TTC549 (cell line): Measurements from ENCODE around the gene GALR1.
"Not testable (repeated sequence)": the region's sequence is repeated elsewhere in the genome, so short reads cannot be mapped to it uniquely, and the experiment has no call there.

Source experiments
- FAIRE-seq: peaks from 2 replicates; lab custom pipeline; 2012; peaks lifted over from hg19 to GRCh38; lab: Jason Lieb, UNC

The GALR1 gene

GRCh38 chr18:77250926-77251729 lies 1.5 kb downstream of the GALR1 start:
- FAIRE-seq = no peak

- FAIRE-seq = no peak
These were observed 2.0 kb downstream of the GALR1 start for GRCh38 chr18:77251730-77252050.

DNA sequence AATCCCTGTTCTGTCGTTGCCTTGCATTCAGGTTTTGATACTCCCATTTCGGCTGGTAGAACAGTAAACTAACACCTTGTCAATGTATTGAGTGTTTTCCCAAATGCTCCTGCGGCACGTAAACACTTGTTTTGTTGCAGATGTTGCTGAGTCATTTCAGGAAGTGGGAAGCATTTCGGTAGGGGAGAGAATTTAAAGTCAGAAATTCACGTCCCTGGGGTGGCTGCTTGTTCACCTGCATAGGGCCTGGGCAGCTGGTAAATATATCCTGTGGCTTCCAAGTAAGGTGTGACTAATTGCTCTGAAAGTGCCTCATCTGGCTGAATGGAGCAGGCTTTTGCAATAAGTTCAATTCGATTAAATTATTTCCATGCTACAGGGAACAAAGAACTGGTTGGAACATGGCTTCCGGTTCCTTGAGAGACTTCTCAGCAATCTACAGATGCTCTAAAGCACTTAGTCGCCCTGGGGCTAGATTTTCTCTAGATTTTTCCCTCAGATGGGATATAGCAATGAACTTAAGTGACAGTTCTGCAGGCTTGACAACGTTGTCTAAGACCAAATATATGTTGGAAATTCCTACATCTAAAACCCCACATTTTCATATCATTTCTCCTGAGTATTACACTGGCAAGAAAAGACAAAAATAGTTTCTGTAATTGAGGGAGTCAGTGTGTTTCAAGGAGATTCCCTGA lies 5.2 kb downstream of the GALR1 start:
- no peak for FAIRE-seq

- no peak for FAIRE-seq
These were observed 5.9 kb downstream of the GALR1 start for GRCh38 chr18:77255426-77256105.

- no peak for FAIRE-seq
These were observed 13.2 kb downstream of the GALR1 start for GRCh38 chr18:77262643-77263465.

DNA sequence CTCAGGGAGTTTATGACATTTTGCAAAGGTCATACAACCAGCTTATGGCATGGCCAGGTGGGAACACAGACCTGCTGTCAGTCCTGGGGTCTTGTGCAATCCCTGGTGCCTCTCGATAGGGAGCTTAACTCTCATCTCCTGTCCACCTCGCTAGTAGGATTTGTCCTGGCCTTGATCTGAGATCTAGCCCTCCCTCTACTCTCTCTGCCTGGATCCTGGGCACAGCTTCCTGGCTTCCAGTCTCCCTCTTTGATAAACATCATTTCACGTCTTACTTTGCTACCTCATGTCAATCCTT lies 13.8 kb downstream of the GALR1 start:
- no peak for FAIRE-seq

- FAIRE-seq = no peak
These were observed 18.3 kb downstream of the GALR1 start for GRCh38 chr18:77267969-77268368.

GRCh38 chr18:77268456-77268855 lies 18.8 kb downstream of the GALR1 start:
- no peak for FAIRE-seq

DNA sequence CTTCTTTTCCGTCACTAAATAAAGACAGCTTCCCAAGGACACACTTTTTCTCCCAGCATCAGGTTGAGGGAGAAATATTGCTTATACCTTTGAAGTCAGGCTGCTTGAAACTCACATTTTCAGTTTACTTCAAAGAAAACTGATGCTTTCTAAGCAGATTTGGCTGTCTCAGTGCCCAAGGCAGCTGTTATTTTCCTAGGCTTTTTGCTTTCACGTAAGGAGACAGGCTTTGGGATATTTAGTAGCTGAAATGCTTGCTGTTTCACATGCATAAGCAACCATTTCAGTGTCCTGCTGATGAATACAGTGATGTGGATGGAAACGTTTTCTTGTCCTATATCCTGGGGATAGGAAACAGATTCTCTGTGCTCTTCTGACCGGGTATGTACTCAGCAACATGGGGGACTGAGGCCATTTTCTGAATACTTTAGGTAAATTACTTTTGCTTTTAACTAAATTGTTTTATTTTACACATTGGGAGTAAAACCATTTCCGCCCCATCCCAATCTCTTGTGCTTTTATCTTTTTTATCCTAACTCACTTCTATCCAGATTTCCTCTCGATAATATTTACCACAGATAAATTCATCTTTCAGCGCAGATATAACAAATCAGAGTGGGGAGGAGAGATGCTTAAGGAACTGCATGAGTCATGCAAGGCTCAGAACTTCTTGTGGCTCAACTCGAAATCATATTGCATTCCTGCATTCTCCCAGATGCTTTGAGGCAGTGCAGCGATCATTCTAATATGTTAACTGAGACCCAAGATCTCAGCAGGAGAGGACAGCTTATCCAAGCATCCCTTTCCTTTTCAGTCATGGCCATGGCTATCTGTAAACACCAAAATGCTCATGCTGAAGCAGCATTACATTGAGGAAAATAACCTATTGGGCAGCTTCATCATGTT lies 22.2 kb downstream of the GALR1 start:
- FAIRE-seq = no peak

- FAIRE-seq = not testable (repeated sequence)
These were observed 41.2 kb downstream of the GALR1 start for GRCh38 chr18:77290841-77291240.

GRCh38 chr18:77298172-77298571 lies 48.5 kb downstream of the GALR1 start:
- no peak for FAIRE-seq

DNA sequence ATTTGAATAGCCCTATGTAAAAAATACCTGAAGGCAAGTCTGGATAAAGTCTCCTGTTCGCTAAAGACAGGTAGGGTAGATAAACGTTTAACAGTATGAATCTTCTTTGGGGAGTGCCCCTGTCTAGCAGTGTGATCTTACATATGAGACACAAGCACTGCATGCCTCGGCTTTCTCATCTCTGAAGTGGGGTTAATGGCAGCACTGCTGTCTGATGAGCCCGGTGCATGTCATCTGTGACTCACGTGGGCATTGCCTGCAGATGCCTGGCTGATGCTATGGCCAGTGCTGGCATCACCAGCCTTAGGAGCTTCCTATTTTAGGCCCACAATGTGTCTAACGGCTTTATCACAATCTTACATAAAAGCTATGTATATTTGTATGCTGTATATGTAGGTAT lies 50.1 kb downstream of the GALR1 start:
- FAIRE-seq = no peak

GRCh38 chr18:77300579-77300978 lies 50.9 kb downstream of the GALR1 start:
- no peak for FAIRE-seq

DNA sequence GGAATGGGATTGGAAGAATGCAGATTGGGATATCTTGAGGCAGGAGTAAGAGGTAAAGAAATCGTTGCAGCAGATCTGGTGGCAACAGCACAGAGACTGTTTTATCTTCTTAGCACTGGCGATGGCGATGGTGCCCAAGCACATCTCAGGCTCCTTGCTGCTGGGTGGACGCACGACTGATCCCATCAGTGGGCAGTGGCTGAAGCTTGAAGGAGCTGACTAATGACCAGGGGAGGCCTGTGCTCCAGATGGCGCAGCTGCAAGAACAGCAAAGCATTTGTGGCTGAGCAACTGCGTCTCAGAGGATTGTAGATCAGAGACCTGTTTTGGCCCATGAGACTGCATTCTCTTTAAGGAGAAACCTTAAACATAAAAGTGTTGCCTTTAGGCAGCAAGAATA lies 54.6 kb downstream of the GALR1 start:
- no peak for FAIRE-seq

- no peak for FAIRE-seq
These were observed 56.0 kb downstream of the GALR1 start for GRCh38 chr18:77305676-77306075.

DNA sequence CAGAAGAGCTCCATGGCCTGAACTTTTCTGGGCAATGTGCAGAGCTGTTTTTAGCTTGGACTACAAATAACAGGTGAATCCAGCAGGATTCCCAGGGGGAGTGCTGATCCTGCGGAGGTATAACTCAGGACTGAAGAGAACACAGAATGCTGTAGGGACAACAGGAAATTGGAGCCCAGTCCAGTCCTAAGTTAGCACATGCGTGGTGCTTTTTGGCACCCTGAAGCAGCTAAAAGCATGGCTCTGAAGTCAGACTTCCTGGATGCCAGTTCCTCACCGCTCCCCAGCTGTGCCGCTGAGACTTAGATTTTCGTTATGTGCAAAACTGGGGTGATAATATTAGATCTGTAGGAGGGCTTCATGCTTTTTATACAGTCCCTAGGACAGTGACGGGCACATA lies 58.6 kb downstream of the GALR1 start:
- no peak for FAIRE-seq

- no peak for FAIRE-seq
These were observed 64.9 kb downstream of the GALR1 start for GRCh38 chr18:77314511-77314910.

DNA sequence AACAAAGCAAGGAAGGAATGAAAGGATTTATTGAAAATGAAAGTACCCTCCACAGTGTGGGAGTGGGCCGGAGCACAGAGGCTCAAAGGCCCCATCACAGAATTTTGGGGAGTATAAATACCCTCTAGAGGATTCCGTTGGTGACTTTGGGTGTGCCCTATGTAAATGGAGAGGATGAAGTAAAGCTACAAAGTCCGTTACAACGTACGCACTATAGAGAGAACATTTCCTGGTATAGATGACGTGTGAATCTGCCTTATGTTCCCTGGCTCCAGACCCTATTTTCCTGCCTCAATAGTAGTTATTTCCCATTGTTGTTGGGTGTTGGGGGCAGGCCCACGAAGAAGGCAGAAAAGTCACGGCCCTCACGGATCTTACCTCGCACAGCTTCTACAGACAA lies 65.3 kb downstream of the GALR1 start:
- FAIRE-seq = no peak

DNA sequence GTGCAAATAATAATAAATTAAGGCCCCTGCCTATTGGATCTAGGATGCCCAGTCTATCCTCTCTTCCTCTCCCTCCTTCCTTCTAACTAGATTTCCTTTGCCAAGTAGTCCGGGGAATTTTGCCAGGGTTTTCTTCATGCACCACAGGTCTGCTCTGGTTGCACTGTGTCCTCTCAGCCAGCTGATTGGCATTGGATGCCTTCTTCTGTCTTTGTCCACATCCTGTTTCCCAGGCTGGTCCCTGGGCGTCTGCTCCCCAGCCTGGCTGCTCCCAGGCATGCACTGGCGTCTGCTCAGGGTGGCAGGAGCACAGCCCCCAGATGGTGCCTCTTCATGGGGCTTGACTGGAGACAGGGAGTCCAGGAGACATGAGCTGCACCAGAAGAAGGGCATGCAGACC lies 66.4 kb downstream of the GALR1 start:
- FAIRE-seq = no peak

DNA sequence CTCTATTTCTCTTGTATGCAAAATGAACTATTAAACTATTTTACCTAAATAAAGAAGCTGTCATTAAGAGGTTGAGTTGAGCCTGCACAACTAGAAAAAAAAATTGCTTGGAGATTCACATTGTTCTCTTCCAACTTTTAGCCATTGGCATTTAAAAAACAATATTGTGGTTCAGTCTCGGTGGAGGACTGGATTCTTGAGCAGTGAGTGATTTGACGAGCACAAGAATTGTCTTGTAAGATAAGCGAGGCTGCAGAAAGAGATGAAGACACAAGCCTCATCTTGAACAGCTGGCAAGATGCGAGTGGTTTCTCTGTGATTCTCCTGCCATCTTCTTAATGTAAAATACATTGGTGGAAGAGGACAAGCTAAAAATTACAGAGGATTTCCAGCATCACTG lies 67.0 kb downstream of the GALR1 start:
- FAIRE-seq = no peak

DNA sequence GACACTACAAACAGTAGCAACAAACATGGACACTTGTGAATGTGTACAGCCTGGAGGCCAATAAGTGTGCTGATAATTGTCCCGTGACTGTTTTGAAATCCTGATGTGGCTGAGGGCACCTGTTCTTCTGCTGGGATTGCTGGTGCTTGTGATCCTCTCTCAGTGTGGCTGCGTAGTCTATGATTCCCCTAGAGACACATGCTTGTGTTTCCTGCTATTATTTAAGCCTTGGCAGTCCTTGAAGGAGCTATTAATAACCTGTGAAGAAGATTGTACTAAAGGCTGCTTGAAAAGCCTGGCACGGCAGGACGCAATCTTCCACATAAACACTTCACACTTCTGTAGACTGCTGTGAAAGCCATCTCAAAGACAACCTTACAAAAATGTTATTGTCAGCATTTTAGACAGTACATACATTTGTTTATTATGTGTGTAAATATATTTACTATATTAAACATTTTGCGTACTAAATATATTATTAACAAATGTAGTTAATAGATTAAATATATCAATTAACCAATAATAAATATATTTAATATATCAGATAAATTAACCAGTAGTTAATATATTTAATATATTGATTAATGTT lies 71.4 kb downstream of the GALR1 start:
- peak; percentile 86 for FAIRE-seq
